SK-N-SH (cell line): ENCODE data around the gene STIL.

Source experiments
- NRF1 ChIP-seq: IDR thresholded peaks from 2 replicates; pipeline ENCODE4 v1.6.1; 2012; ENCODE audit warnings: low read depth, mild to moderate bottlenecking, low read length
- SIN3A ChIP-seq: IDR thresholded peaks from 2 replicates; pipeline ENCODE4 v1.6.1; 2012; ENCODE audit warnings: low read depth, mild to moderate bottlenecking, low read length, moderate library complexity, borderline replicate concordance
- SMC3 ChIP-seq: IDR thresholded peaks from 2 replicates; pipeline ENCODE4 v1.6.1; 2012; ENCODE audit warnings: low read depth, low read length, improper control_type of control experiment
- TF ChIP-seq, protein P1 (sequence below): fragments of 150-350 bp; IDR thresholded peaks from 2 replicates; pipeline ENCODE4 v1.6.1; 2017; ENCODE audit warnings: antibody characterized with exemption, low read length, low read depth, borderline replicate concordance
- TF ChIP-seq, protein P2 (sequence below): IDR thresholded peaks from 2 replicates; pipeline ENCODE4 v1.4.0; 2012; ENCODE audit warnings: low read depth
- TF ChIP-seq, protein P3 (sequence below): IDR thresholded peaks from 2 replicates; pipeline ENCODE4; 2012

DNA sequence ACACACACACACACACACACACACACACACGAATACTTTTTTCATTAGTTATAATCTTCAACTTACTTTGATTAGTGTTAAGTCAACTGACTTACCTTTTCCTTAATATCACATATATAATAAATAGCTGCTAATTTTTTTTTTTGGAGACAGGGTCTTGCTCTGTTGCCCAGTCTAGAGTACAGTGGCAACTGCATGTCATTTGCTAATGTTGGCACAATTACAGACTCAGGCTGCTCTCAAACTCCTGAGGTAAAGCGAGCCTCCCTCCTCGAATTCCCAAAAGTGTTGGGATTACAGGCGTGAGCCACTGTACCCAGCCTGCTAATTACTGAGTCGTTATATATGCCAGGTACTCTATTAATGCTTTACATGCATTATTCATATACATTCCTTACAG, 61.2 kb downstream of the STIL start:
- no peak for TF ChIP-seq SIN3A
- TF ChIP-seq NRF1: no peak
- TF ChIP-seq, protein P1, sequence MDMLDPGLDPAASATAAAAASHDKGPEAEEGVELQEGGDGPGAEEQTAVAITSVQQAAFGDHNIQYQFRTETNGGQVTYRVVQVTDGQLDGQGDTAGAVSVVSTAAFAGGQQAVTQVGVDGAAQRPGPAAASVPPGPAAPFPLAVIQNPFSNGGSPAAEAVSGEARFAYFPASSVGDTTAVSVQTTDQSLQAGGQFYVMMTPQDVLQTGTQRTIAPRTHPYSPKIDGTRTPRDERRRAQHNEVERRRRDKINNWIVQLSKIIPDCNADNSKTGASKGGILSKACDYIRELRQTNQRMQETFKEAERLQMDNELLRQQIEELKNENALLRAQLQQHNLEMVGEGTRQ: no peak
- TF ChIP-seq, protein P2, sequence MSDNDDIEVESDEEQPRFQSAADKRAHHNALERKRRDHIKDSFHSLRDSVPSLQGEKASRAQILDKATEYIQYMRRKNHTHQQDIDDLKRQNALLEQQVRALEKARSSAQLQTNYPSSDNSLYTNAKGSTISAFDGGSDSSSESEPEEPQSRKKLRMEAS: no peak
- TF ChIP-seq, protein P3, sequence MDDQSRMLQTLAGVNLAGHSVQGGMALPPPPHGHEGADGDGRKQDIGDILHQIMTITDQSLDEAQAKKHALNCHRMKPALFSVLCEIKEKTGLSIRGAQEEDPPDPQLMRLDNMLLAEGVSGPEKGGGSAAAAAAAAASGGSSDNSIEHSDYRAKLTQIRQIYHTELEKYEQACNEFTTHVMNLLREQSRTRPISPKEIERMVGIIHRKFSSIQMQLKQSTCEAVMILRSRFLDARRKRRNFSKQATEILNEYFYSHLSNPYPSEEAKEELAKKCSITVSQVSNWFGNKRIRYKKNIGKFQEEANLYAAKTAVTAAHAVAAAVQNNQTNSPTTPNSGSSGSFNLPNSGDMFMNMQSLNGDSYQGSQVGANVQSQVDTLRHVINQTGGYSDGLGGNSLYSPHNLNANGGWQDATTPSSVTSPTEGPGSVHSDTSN: no peak
- TF ChIP-seq SMC3: no peak
